ENCODE measurements around the gene SORCS1. TPM values are rescaled to one million over a fixed set of nuclear protein-coding genes. Genes with fewer than 3 reads are reported as not detected.

SORCS1 gene
- total and polyA plus RNA-seq, 2 of the 13 experiments (the other 11 are each of a cell fraction or from before 2014, with no cell fraction given), result not detected

GRCh38 chr10:106565546-106565945 is 599.0 kb downstream of the SORCS1 start (continued):
- no peak for TF ChIP-seq SNRNP70 (IDR thresholded peaks at IDR 0.05; ENCODE audit: low read depth, low read length)
- no peak for TF ChIP-seq MXD1 (CRISPR knock-in tag; IDR thresholded peaks at IDR 0.05)

GRCh38 chr10:106563384-106563783 is 601.1 kb downstream of the SORCS1 start:
- H3K36me3 ChIP-seq (replicated peaks in 1 of 2; ENCODE audit: control insufficient read depth in 1 of 2, insufficient read depth in 2 of 2, low read length in 2 of 2), result no peaks in the 10 kb centered on the region
- DNase-seq (ENCODE audit: low spot score) (no peak), ATAC-seq (no peak), FAIRE-seq (no peak)
- H3K27ac ChIP-seq (ENCODE audit: extremely low read length, insufficient read depth, low read length), result no peak overlapping the region
- no peak overlapping the region for H3K9ac ChIP-seq (ENCODE audit: insufficient read depth, low read depth, low read length)
- BruUV-seq (replicated peaks), result no TSS peak
- H2AFZ ChIP-seq (ENCODE audit: low read length), result no peak overlapping the region
- H3K4me3 ChIP-seq (replicated peaks in 1 of 3; ENCODE audit: insufficient read depth in 1 of 3, low read depth in 2 of 3, low read length in 3 of 3), result no peak overlapping the region
- under 1% methylated on average over 3 of the region's 3 CpGs for WGBS (ENCODE audit: low lambda C conversion rate)
- no peaks in the 10 kb centered on the region for H3K9me3 ChIP-seq (ENCODE audit: low read length)
- H3K27me3 ChIP-seq (ENCODE audit: control insufficient read depth in 1 of 2, insufficient read depth in 2 of 2, low read length in 2 of 2), result no peaks in the 10 kb centered on the region
- no peaks in the 10 kb centered on the region for H3K4me1 ChIP-seq (ENCODE audit: insufficient read depth, low read length)
- CTCF ChIA-PET (ENCODE audit: low intra/inter-chr PET ratio, low total read pairs), result no interaction called here
- no peak overlapping the region for H3K4me2 ChIP-seq (ENCODE audit: low read depth, low read length)
- H4K20me1 ChIP-seq (ENCODE audit: insufficient read depth, low read length), result no peaks in the 10 kb centered on the region
- POLR2A ChIA-PET, result no interaction called here
- TF ChIP-seq NAIF1 (CRISPR knock-in tag; IDR thresholded peaks at IDR 0.05; ENCODE audit: borderline replicate concordance) (no peak), WIZ (CRISPR knock-in tag; IDR thresholded peaks at IDR 0.05) (no peak), ZNF34 (CRISPR knock-in tag; IDR thresholded peaks at IDR 0.05; ENCODE audit: borderline replicate concordance) (no peak), RARA (CRISPR knock-in tag; IDR thresholded peaks at IDR 0.05) (no peak), RFX3 (CRISPR knock-in tag; IDR thresholded peaks at IDR 0.05) (no peak)
- H3K79me2 ChIP-seq (ENCODE audit: insufficient read depth, low read length), result no peaks in the 10 kb centered on the region
- intact Hi-C loops (cut with micrococcal nuclease; ENCODE audit: unreplicated experiment), result no loop called here
- in situ Hi-C loops (cut with HindIII; ENCODE audit: extremely low pct_ligation_motif_present, low pct_unique_long_range_greater_than_20kb), result no loop called here

Measured in HepG2 (cell line).